ENCODE data around the gene RPS27L.
"Not testable (repeated sequence)": the region's sequence is repeated elsewhere in the genome, so short reads cannot be mapped to it uniquely, and the experiment has no call there.

The RPS27L gene

GRCh38 chr15:63098901-63099300, 58.4 kb downstream of the RPS27L start:
- not testable (repeated sequence) for DNase-seq (ENCODE audit: low spot score)
